Suprapubic skin (tissue), 4 donors: ENCODE results near the gene SPRY4.

Experiments used
- POLR2A ChIP-seq, 2 donors: fragments of 450-650 bp; IDR thresholded peaks; one replicate each; pipeline ENCODE4 v1.6.1; 2017; ENCODE audit warnings: antibody characterized with exemption in 2 of 2, mild to moderate bottlenecking in 2 of 2, moderate library complexity in 2 of 2
- POLR2AphosphoS5 ChIP-seq, 3 donors: sonication (generic); formaldehyde crosslinking; IDR thresholded peaks; one replicate each; pipeline ENCODE4 v1.6.1; 2017; ENCODE audit warnings: antibody characterized with exemption in 3 of 3
- TF ChIP-seq, protein P1 (sequence below), 2 donors: fragments of 200-600 bp in 1 of 2; fragments of 450-650 bp in 1 of 2; sonication (generic) in 1 of 2; IDR thresholded peaks; one replicate each; pipeline ENCODE4 v1.5.1; 2016 to 2019; ENCODE audit warnings: antibody characterized with exemption in 2 of 2, mild to moderate bottlenecking in 1 of 2, moderate library complexity in 1 of 2

GRCh38 chr5:142286111-142286510, 38.7 kb downstream of the SPRY4 start:
- TF ChIP-seq, protein P1, sequence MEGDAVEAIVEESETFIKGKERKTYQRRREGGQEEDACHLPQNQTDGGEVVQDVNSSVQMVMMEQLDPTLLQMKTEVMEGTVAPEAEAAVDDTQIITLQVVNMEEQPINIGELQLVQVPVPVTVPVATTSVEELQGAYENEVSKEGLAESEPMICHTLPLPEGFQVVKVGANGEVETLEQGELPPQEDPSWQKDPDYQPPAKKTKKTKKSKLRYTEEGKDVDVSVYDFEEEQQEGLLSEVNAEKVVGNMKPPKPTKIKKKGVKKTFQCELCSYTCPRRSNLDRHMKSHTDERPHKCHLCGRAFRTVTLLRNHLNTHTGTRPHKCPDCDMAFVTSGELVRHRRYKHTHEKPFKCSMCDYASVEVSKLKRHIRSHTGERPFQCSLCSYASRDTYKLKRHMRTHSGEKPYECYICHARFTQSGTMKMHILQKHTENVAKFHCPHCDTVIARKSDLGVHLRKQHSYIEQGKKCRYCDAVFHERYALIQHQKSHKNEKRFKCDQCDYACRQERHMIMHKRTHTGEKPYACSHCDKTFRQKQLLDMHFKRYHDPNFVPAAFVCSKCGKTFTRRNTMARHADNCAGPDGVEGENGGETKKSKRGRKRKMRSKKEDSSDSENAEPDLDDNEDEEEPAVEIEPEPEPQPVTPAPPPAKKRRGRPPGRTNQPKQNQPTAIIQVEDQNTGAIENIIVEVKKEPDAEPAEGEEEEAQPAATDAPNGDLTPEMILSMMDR (IDR thresholded peaks at IDR 0.05), result no peak
- TF ChIP-seq POLR2A (IDR thresholded peaks at IDR 0.05) (no peak), POLR2AphosphoS5 (IDR thresholded peaks at IDR 0.05) (no peak)
